HG03064 (cell line): ENCODE measurements around the gene RAVER1.
"Not testable (repeated sequence)": the region's sequence is repeated elsewhere in the genome, so short reads cannot be mapped to it uniquely, and the experiment has no call there.

Experiments
- ATAC-seq: cut with Tn5 transposase; IDR thresholded peaks from one replicate; pipeline ENCODE4 v1.9.1; 2021; ENCODE audit warnings: low read depth; ENCODE audit not compliant: unreplicated experiment

Gene RAVER1

DNA sequence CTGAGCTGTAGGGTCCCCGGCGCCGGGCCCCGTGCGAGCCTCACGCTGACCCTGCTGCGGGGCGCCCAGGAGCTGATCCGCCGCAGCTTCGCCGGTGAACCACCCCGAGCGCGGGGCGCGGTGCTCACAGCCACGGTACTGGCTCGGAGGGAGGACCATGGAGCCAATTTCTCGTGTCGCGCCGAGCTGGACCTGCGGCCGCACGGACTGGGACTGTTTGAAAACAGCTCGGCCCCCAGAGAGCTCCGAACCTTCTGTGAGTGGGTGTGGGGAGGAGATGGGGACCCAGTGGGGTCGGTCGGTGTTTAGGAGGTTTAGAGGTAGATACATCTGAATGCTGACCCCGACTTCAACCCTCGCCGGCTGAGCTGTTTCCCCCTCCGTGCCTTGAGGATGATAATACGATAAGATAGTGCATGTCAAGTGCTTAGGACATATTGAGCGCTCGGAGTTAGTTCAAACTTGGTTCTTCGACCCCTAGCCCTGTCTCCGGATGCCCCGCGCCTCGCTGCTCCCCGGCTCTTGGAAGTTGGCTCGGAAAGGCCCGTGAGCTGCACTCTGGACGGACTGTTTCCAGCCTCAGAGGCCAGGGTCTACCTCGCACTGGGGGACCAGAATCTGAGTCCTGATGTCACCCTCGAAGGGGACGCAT lies 41.6 kb downstream of the RAVER1 start:
- ATAC-seq = no peak

DNA sequence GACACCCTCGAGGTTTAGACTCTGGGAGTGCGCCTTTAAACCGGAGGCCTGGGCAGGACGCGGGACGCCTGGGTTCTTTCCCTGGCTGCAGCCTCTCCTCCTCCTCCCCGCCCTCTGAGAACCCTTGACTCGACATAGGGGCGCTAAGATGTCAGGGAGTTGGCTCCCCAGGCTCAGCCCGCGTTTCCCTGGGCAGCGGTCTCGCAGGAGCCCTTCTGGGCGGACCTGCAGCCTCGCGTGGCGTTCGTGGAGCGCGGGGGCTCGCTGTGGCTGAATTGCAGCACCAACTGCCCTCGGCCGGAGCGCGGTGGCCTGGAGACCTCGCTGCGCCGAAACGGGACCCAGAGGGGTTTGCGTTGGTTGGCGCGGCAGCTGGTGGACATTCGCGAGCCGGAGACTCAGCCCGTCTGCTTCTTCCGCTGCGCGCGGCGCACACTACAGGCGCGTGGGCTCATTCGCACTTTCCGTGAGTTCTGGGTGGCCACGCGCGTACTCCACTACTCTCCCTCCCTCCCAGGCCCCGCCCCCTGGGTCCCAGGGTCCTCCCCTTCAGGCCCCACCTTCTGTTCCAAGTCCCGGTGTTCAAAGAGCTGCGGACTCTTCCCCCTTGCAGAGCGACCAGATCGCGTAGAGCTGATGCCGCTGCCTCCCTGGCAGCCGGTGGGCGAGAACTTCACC lies 42.3 kb downstream of the RAVER1 start:
- no peak for ATAC-seq

DNA sequence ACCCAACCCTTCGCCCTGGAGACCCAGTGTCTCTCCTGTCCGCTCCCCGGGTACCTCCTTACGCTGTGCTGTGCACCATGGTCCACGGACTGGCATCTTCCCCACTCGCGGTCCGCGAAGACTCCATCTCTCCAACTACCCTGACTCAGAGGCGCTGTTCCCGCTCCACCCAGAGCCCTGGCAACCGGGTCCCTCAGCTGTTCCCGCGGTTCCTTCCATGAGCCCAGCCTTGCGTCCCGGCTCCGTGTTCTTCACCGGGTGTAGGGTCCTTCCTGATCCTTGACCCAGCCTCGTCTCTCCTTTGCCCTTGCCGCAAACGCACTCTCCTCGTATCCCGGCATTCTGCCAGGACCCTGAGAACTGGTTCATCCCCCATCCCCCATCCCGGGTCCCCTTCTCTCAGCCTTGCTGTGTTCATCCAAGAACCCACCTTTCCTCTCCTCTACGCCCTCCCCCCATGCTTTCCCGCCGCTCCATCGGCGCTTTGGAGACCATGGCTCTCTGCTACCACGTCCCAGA lies 42.9 kb downstream of the RAVER1 start:
- ATAC-seq = no peak

DNA sequence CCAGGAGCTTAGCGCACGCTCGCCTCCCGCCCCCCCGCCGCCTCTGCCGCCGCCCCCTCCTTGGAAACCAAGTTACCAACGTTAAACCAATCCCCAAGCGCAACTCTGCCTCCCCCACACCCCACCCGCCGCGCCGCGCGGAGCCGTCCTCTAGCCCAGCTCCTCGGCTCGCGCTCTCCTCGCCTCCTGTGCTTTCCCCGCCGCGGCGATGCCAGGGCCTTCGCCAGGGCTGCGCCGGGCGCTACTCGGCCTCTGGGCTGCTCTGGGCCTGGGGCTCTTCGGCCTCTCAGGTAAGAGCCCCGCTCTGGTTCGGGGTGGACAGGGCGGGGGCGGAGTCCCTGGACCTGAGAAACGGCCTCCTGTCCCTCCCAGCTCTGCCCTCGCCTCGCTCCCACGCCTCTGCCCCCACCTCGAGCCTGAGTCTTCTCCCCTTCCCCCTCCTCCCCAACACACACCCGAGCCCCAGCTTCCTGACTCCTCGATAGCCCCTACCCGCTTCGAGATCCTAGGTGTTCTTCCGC lies 43.4 kb downstream of the RAVER1 start, which contains the start of gene ICAM5:
Gene ICAM5, plus strand, starts transcription at position 117 of the 521 bp plus-strand sequence. Its CDS starts 92 bp downstream, at position 209.
- ATAC-seq = no peak

DNA sequence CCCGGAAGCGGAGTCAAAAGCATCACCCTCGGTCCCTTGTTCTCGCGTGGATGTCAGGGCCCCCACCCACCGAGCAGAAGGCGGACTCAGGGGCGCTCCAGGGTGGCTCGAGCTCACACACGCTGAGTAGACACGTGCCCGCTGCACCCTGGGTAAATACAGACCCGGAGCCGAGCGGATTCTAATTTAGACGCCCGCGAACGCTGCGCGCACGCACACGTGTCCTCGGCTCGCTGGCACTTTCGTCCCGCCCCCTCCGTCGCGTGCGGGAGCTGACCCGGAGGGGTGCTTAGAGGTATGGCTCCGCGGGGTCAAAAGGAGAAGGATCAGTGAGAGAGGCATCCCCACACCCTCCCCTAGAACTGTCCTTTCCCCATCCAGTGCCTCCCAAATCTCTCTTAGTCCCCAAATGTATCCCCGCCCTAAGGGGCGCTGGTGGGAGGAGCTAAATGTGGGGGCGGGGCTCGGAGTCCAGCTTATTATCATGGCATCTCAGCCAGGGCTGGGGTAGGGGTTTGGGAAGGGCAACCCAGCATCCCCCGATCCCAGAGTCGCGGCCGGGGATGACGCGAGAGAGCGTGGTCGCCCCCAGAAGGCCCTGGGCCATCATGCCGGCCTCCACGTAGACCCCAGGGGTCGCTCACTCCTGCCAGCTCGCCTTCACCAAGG lies 44.0 kb downstream of the RAVER1 start:
- no peak for ATAC-seq

DNA sequence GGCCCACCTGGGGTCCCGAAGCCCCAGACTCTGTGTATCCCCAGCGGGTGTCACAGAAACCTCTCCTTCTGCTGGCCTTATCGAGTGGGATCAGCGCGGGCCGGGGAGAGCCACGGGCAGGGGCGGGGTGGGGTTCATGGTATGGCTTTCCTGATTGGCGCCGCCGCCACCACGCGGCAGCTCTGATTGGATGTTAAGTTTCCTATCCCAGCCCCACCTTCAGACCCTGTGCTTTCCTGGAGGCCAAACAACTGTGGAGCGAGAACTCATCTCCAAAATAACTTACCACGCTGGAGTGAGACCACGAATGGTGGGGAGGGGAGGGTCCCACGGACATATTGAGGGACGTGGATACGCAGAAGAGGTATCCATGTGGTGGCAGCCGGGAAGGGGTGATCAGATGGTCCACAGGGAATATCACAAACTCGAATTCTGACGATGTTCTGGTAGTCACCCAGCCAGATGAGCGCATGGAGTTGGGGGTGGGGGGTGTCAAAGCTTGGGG lies 44.6 kb downstream of the RAVER1 start:
- ATAC-seq = no peak

DNA sequence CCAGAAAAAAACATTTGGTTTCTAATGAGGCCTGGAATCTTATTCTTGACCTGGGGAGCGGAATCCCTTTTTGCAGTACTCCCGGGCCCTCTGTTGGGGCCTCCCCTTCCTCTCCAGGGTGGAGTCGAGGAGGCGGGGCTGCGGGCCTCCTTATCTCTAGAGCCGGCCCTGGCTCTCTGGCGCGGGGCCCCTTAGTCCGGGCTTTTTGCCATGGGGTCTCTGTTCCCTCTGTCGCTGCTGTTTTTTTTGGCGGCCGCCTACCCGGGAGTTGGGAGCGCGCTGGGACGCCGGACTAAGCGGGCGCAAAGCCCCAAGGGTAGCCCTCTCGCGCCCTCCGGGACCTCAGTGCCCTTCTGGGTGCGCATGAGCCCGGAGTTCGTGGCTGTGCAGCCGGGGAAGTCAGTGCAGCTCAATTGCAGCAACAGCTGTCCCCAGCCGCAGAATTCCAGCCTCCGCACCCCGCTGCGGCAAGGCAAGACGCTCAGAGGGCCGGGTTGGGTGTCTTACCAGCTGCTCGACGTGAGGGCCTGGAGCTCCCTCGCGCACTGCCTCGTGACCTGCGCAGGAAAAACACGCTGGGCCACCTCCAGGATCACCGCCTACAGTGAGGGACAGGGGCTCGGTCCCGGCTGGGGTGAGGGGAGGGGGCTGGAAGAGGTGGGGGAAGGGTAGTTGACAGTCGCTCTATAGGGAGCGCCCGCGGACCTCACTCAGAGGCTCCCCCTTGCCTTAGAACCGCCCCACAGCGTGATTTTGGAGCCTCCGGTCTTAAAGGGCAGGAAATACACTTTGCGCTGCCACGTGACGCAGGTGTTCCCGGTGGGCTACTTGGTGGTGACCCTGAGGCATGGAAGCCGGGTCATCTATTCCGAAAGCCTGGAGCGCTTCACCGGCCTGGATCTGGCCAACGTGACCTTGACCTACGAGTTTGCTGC lies 46.3 kb downstream of the RAVER1 start, which contains the start of gene ICAM4:
Gene ICAM4, plus strand, starts transcription at position 153 of the 935 bp plus-strand sequence. Its CDS starts 58 bp downstream, at position 211.
- ATAC-seq = no peak

DNA sequence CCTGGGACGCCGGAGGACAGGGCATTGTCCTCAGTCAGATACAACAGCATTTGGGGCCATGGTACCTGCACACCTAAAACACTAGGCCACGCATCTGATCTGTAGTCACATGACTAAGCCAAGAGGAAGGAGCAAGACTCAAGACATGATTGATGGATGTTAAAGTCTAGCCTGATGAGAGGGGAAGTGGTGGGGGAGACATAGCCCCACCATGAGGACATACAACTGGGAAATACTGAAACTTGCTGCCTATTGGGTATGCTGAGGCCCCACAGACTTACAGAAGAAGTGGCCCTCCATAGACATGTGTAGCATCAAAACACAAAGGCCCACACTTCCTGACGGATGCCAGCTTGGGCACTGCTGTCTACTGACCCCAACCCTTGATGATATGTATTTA lies 47.9 kb downstream of the RAVER1 start:
- no peak for ATAC-seq

DNA sequence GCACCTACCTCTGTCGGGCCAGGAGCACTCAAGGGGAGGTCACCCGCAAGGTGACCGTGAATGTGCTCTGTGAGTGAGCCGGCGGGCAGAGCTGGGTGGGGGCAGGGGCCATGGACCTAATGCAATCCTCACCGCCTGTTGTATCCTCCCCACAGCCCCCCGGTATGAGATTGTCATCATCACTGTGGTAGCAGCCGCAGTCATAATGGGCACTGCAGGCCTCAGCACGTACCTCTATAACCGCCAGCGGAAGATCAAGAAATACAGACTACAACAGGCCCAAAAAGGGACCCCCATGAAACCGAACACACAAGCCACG lies 48.4 kb downstream of the RAVER1 start:
- no peak for ATAC-seq

DNA sequence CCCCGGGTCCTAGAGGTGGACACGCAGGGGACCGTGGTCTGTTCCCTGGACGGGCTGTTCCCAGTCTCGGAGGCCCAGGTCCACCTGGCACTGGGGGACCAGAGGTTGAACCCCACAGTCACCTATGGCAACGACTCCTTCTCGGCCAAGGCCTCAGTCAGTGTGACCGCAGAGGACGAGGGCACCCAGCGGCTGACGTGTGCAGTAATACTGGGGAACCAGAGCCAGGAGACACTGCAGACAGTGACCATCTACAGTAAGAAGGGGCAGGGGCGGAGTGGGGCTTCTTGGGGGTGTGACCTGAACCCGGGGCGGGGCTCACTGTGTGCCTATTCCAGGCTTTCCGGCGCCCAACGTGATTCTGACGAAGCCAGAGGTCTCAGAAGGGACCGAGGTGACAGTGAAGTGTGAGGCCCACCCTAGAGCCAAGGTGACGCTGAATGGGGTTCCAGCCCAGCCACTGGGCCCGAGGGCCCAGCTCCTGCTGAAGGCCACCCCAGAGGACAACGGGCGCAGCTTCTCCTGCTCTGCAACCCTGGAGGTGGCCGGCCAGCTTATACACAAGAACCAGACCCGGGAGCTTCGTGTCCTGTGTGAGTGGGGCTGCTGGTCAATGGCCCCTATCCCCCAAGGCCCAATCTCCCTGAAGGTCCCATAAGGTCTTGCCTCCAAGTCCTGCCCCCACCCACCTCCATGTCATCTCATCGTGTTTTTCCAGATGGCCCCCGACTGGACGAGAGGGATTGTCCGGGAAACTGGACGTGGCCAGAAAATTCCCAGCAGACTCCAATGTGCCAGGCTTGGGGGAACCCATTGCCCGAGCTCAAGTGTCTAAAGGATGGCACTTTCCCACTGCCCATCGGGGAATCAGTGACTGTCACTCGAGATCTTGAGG lies 49.0 kb downstream of the RAVER1 start:
- ATAC-seq = no peak

DNA sequence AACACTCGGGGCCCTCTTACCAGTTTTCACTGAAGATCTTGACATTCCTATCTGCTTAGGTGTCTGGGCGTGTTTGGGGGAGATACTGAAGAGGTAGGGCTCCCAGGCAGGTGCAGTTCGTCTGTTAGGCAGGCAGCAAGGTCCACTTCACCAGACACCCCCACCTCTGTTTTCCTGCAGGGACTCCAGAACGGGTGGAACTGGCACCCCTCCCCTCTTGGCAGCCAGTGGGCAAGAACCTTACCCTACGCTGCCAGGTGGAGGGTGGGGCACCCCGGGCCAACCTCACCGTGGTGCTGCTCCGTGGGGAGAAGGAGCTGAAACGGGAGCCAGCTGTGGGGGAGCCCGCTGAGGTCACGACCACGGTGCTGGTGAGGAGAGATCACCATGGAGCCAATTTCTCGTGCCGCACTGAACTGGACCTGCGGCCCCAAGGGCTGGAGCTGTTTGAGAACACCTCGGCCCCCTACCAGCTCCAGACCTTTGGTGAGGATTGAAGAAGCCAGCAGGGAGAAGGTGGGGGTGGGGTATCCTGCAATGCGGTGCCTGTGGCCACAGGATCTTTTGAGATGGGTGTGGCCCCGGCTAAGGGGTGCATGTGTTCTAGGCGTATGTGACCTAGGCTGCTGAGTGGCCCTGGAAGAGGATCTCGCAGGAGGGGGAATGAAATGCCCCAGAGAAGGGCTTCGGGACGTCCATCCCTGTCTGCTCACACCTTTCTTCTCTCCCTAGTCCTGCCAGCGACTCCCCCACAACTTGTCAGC lies 49.8 kb downstream of the RAVER1 start:
- no peak for ATAC-seq

DNA sequence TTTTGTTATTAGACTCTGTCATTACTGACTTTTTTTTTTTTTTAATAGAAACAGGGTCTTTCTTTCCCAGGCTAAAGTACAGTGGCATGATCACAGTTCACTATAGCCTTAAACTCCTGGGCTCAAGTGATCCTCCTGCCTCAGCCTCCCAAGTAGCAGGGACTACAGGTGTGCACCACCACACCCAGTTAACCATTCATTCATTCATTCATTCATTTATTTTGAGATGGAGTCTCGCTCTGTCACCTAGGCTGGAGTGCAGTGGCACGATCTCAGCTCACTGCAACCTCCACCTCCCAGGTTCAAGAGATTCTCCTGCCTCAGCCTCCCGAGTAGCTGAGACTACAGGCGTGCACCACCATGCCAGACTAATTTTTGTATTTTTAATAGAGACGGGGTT lies 51.3 kb downstream of the RAVER1 start:
- ATAC-seq = not testable (repeated sequence)

DNA sequence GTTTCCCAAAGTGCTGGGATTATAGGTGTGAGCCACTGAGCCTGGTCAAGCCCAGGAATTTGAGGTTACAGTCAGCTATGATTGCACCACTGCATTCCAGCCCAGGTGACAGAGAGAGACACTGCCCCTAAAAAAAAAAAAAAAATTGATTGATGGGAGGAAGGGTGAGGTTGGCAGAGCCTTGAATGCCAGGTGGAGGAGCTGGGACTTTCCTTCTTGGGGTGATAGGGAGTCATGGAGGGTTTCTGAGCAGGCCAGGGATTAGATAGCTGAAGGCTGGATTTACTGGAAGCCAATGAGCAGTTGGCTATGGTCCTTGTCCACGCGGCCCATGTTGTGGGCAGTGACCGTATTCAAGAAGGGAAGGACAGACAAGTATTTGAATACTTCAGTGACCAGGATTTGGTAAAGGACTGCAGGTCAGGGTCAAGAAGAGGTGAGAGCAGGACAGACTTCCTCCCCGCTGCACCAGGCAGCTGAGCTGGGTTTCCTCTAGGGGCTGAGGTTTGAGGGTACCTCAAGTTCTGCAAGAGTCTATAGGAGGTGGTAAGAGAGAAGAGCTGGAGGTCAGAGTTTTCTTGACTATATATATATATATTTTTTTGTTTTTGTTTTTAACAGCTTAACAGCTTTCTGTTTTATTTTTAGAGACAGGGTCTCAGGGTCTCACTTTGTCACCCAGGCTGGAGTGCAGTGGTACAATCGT lies 53.4 kb downstream of the RAVER1 start:
- no peak for ATAC-seq

DNA sequence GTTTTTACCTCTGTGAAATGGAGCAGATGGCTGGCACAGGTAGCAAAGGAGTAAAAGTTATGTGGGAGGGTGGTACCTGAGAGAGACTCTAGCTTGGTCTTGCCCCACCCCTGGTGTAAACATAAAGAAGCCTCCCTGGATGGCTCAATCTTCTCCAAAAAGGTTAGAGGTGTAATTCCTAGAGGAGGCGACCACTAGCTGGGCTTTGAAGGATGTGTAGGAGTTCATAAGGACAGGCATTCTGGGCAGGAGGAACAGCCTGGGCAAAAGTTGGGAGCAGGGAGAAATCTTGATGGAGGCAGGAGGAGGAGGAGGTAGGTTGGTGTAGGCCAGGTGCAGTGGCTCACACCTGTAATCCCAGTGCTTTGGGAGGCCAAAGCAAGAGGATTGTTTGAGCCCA lies 54.4 kb downstream of the RAVER1 start:
- ATAC-seq = no peak

DNA sequence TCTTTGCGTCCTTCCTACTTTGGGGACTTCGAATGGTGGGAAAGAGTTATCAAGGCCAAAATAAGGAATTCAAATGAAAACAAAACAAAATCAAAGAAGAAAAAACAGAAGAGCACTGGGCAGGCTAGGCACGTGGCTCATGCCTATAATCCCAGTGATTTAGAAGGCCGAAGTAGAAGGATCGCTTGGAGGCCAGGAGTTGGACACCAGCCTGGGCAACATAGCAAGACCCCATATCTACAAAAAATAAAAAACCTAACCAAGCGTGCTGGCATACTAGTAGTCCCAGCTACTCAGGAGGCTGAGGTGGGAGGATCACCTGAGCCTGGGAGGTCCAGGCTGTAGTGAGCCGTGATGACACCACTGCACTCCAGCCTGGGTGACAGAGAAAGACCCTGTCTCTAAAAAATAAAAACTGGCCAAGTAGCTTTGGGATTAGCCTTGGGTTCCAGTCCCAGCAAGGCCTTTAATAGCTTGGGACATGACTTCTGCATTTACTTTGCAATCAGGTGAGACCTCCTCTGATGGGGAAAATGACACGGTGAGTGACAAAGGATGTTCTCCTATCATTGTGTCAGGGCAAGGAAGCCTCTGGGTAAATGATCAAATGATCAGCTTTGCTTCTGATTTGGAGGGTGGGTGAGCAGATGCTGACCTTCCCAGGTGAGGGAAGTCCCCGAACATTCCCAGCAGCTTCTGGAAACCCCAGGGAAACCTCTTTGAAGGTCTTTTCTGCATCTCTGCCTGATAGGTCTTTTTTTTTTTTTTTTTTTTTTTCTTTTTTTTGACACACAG lies 55.3 kb downstream of the RAVER1 start:
- ATAC-seq = no peak

DNA sequence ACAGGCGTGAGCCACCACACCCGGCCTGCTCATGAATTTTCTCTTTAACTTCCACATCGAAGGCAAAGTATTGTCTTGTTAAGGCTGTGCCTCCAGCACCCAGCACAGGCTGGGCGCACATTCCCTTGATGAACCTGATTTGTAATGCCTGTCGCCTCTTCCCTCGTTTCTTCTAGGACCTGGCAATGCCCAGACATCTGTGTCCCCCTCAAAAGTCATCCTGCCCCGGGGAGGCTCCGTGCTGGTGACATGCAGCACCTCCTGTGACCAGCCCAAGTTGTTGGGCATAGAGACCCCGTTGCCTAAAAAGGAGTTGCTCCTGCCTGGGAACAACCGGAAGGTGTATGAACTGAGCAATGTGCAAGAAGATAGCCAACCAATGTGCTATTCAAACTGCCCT lies 58.7 kb downstream of the RAVER1 start:
- ATAC-seq = no peak

DNA sequence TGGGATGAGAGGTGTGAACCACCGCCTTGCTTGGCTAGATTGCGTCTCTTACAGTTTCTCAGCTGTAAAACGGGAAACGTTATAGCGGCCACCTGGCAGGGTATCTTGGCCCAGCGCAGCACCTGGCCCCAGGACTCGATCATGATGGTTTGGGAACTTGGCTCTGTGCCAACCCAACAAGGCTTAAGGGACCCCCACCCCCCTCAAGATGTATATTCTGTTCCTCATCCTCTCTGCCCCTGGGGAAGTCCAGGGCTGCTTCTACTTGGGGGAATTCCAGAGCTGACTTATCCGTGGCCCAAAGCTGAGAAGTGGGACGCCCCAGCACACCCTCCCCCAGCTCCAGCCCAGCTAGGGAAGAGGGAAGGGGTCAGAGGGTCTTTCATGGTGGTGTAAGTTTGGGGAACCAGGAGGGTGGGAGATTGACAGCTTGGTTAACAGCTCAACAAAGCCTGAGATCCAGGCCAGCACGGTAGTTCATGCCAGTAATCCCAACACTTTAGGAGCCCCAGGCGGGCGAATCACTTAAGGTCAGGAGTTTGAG lies 61.7 kb downstream of the RAVER1 start:
- no peak for ATAC-seq
